Measurements from ENCODE around the gene GP5. TPM values are rescaled to one million over a fixed set of nuclear protein-coding genes. Genes with fewer than 3 reads are reported as not detected.

The GP5 gene
- polyA plus RNA-seq, 1 of the 3 experiments (the other 2 are of a cell fraction) = 0.13 TPM

DNA sequence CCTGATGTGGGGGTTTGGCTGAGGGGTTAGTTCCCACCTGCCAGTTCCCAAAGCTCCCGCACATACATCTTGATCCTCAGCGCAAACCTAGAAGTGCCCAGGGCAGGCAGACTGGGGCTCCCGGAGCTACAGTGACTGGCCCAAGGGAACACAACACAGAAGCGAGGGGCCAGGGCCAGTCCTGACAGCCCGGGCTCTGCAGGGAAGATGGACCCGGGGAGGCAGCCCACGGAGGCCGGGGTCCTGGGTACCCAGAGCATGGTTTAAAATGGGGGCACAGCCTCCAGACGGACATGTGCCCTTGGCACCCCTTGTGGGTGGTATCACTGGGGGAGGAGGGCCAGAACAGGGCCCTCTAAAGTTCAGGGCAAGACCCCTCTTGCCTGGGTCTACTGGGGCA lies 53.0 kb downstream of the GP5 start:
- H3K27me3 ChIP-seq (ENCODE audit: insufficient read depth) = no peaks in the 10 kb centered on the region
- H3K27ac ChIP-seq (ENCODE audit: low read depth in 2 of 2, low read length in 1 of 2) = no peak overlapping the region
- H2AFZ ChIP-seq (ENCODE audit: low read depth) = no peak overlapping the region
- H3K9me2 ChIP-seq = no peaks in the 10 kb centered on the region
- peaks cover 3 to 5% of the 10 kb centered on the region in 2 experiments; a peak in 2 of 4 replicates for H3K4me1 ChIP-seq (ENCODE audit: control insufficient read depth in 1 of 2, insufficient read depth in 2 of 2, low read depth in 1 of 2, low read length in 1 of 2)
- DNase-seq = no peak
- H3K9me3 ChIP-seq = no peaks in the 10 kb centered on the region
- H3K36me3 ChIP-seq (replicated peaks in 1 of 2; ENCODE audit: control insufficient read depth in 1 of 2, insufficient read depth in 2 of 2, low read length in 1 of 2) = no peaks in the 10 kb centered on the region
- no peak for TF ChIP-seq REST (IDR thresholded peaks at IDR 0.05; ENCODE audit: low read depth, low read length)
- no peak for TF ChIP-seq MXI1 (IDR thresholded peaks at IDR 0.05; ENCODE audit: low read depth, low read length)
- no peak for TF ChIP-seq POLR2AphosphoS5 (IDR thresholded peaks at IDR 0.05; ENCODE audit: low read depth, low read length)
- TF ChIP-seq GABPA (IDR thresholded peaks at IDR 0.05; ENCODE audit: low read depth) = no peak
- TF ChIP-seq CTCF (IDR thresholded peaks at IDR 0.05) = no peak
- TF ChIP-seq FOXJ3 (CRISPR knock-in tag; IDR thresholded peaks at IDR 0.05) = no peak
- no peak for TF ChIP-seq TEAD4 (IDR thresholded peaks at IDR 0.05; ENCODE audit: borderline replicate concordance, insufficient read depth)
- TF ChIP-seq SIN3A (IDR thresholded peaks at IDR 0.05; ENCODE audit: borderline replicate concordance, low read depth, low read length) = no peak
- no peak for TF ChIP-seq EZH2phosphoT487 (IDR thresholded peaks at IDR 0.05; ENCODE audit: borderline replicate concordance, low read depth)
- no peak overlapping the region for H3K9ac ChIP-seq
- H3F3A ChIP-seq (replicated peaks; ENCODE audit: insufficient read depth) = peaks cover 9% of the 10 kb centered on the region
- ChIA-PET POLR2A (interaction anchor here (1.3 kb wide), 1 partner anchor 10 kb away, joined by 3 read pairs; no protein-coding TSS in a partner anchor), CTCF (interaction anchor here (0.6 to 18.8 kb wide), 10 partner anchors 9 to 681 kb away, joined by 3 to 326 read pairs (median 20); partner anchors contain the start of gene LRRC15)
- H3K4me2 ChIP-seq = no peak overlapping the region
- no peak overlapping the region for H3K4me3 ChIP-seq (ENCODE audit: low read depth in 2 of 2, low read length in 1 of 2)
- 40% methylated on average over 1 of the region's 9 CpGs for WGBS (ENCODE audit: low lambda C conversion rate)
- H4K20me1 ChIP-seq (ENCODE audit: insufficient read depth) = no peaks in the 10 kb centered on the region
- no peaks in the 10 kb centered on the region for H3K79me2 ChIP-seq (ENCODE audit: insufficient read depth)

Other genes with a start within 250 kb of the GP5 start
- not detected in 2 replicates for gene CPN2, start 47.9 kb downstream of the GP5 start, polyA plus RNA-seq (2012; rRNA removed)
- gene LRRC15, start 29.5 kb downstream of the GP5 start, polyA plus RNA-seq (2012; rRNA removed) = 0.02 and 0.03 TPM in 2 replicates
- gene ATP13A3, start 87.7 kb upstream of the GP5 start, polyA plus RNA-seq (2012; rRNA removed) = 48.2 and 67.2 TPM in 2 replicates
- 22.6 and 26.1 TPM in 2 replicates for gene TMEM44, start 234.2 kb upstream of the GP5 start, polyA plus RNA-seq (2012; rRNA removed)